ENCODE measurements around the gene CAND2.

DNA sequence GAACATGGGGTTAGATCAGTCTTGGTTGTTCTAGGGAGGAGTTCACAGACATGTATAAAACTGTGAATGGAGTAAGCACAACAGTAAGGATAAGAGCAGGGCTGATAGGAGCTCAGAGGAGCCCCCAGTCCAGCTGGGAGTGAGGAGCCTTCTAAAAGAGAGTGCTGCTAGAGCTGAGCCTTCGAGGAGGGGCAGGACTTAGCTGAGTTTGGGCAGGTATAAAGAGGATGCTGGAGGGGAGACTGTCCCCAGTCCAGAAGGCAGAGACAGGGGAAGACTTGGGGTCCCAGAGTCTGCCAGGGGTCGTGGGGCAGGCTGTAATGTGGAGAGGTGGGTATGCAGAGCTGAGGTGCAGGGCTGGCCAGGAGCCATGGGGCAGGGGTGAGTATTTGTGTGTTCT is 12.1 kb downstream of the CAND2 start:
- TF ChIP-seq, protein P1, sequence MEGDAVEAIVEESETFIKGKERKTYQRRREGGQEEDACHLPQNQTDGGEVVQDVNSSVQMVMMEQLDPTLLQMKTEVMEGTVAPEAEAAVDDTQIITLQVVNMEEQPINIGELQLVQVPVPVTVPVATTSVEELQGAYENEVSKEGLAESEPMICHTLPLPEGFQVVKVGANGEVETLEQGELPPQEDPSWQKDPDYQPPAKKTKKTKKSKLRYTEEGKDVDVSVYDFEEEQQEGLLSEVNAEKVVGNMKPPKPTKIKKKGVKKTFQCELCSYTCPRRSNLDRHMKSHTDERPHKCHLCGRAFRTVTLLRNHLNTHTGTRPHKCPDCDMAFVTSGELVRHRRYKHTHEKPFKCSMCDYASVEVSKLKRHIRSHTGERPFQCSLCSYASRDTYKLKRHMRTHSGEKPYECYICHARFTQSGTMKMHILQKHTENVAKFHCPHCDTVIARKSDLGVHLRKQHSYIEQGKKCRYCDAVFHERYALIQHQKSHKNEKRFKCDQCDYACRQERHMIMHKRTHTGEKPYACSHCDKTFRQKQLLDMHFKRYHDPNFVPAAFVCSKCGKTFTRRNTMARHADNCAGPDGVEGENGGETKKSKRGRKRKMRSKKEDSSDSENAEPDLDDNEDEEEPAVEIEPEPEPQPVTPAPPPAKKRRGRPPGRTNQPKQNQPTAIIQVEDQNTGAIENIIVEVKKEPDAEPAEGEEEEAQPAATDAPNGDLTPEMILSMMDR (IDR thresholded peaks at IDR 0.05): no peak
- no peak for TF ChIP-seq POLR2A (IDR thresholded peaks at IDR 0.05)

Data from testis (tissue), 2 donors.